BE2C (cell line): ENCODE results near the gene HOXA1.

ENCODE experiments used
- DNase-seq: peaks from one replicate; pipeline ENCODE4 v3.0.0-alpha.2; 2020
- H3K27me3 ChIP-seq: fragments of 250-450 bp; sonication (Bioruptor Pico); 2 replicates; pipeline ENCODE4 v1.5.1; 2020; ENCODE audit warnings: mild to moderate bottlenecking
- H3K36me3 ChIP-seq: fragments of 250-450 bp; sonication (Bioruptor Pico); 2 replicates; pipeline ENCODE4 v1.5.1; 2020; ENCODE audit warnings: mild to moderate bottlenecking
- H3K4me1 ChIP-seq: fragments of 250-450 bp; sonication (Bioruptor Pico); 2 replicates; pipeline ENCODE4 v1.5.1; 2020
- H3K4me3 ChIP-seq: 2 replicates; pipeline ENCODE4 v1.5.1; 2011; ENCODE audit warnings: low read depth, low read length
- H3K9me3 ChIP-seq: fragments of 250-450 bp; sonication (Bioruptor Pico); 2 replicates; pipeline ENCODE4 v1.5.1; 2020
- TF ChIP-seq, protein P1 (sequence below): IDR thresholded peaks from 2 replicates; pipeline ENCODE4 v1.5.1; 2012; ENCODE audit warnings: mild to moderate bottlenecking, low read depth, low read length

Gene HOXA1

DNA sequence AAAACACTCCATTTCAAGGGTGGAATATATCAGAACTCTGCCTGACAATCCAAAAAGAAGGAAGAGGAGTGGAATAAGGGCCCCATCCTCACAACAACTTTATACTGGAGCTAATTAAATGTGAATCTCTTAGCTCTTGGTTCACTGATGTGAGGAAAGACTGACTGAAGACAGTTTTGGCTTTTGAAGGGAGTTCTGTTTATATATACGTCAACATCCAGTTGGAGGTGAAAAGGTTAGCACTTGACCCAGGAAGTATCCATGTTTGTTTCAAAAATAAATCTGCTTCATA lies 3.0 kb downstream of the HOXA1 start:
- Histone ChIP-seq H3K4me3 (no peak overlapping the region), H3K27me3 (peaks cover 99% of the 10 kb centered on the region)
- TF ChIP-seq, protein P1, sequence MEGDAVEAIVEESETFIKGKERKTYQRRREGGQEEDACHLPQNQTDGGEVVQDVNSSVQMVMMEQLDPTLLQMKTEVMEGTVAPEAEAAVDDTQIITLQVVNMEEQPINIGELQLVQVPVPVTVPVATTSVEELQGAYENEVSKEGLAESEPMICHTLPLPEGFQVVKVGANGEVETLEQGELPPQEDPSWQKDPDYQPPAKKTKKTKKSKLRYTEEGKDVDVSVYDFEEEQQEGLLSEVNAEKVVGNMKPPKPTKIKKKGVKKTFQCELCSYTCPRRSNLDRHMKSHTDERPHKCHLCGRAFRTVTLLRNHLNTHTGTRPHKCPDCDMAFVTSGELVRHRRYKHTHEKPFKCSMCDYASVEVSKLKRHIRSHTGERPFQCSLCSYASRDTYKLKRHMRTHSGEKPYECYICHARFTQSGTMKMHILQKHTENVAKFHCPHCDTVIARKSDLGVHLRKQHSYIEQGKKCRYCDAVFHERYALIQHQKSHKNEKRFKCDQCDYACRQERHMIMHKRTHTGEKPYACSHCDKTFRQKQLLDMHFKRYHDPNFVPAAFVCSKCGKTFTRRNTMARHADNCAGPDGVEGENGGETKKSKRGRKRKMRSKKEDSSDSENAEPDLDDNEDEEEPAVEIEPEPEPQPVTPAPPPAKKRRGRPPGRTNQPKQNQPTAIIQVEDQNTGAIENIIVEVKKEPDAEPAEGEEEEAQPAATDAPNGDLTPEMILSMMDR, result no peak

DNA sequence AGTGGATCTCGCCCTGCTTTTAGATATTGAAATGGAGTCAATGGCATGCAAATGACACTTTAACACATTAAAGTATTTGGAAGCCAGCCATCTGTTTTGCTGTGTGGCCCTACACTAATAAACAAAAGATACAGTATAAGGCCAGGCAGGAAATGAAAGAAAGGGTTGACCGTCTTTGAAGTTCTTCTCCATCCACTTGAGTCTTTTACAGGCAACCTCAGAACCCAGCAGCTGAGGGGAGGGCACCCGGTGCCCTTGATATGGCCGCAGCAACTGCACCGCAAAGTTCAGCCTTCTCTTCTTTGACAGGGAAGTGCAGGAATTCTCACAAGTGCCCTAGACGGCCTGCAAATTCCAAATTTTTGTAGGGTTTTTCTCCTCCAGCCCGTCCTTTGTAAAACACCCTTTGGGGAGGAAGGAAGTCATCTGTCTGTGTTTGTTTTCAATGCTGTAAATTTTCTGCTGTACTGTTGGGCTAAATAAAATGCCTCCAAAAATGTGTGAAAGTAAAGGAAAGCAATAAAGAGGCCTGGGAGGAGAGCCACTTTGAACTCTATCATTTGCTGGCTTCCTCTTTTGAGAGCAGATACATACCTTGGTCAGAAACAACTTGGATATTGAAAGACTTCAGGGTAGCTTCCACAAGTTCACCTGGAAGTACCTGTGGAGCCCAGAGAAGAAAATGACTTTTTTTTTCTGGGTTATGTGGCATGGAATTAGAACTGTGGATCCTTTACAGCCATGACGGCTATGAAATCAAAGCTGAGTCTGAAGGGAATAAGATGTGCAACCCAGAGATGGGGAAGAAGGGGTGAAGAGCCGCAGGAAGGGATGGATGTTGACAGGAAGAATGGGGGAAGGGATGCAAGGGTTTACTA lies 3.6 kb downstream of the HOXA1 start:
- TF ChIP-seq, protein P1, result no peak
- no peaks in the 10 kb centered on the region for H3K9me3 ChIP-seq
- no peaks in the 10 kb centered on the region for H3K4me1 ChIP-seq
- peaks cover 99% of the 10 kb centered on the region for H3K27me3 ChIP-seq
- no peak overlapping the region for H3K4me3 ChIP-seq
- H3K36me3 ChIP-seq, result no peaks in the 10 kb centered on the region
- no peak for DNase-seq

More for the DNA sequence above, 3.0 kb downstream of the HOXA1 start:
- Histone ChIP-seq H3K36me3 (no peaks in the 10 kb centered on the region), H3K9me3 (no peaks in the 10 kb centered on the region), H3K4me1 (no peaks in the 10 kb centered on the region)
- no peak for DNase-seq

DNA sequence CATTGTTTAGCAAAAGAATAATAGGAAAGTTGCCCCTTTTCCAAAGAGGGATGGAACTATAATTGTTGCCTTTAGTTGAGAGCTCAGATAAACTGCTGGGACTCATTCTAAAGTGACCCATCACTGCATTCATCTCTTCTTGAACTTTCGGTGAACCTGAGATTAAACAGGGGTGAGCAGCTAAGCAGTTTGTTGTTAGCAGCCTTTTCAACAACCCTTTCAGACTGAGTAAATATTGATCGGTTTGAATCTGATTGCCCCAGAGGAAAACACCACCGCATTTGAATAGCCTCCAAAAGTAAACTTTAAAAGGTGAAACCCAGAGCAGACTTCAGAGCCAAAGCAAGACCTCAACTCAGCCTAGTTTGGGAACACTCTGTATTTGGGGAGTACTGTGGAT lies 4.7 kb downstream of the HOXA1 start:
- Histone ChIP-seq H3K27me3 (peaks cover 97% of the 10 kb centered on the region), H3K4me1 (no peaks in the 10 kb centered on the region), H3K36me3 (no peaks in the 10 kb centered on the region), H3K4me3 (no peak overlapping the region), H3K9me3 (no peaks in the 10 kb centered on the region)
- no peak for DNase-seq
- TF ChIP-seq, protein P1, result no peak

DNA sequence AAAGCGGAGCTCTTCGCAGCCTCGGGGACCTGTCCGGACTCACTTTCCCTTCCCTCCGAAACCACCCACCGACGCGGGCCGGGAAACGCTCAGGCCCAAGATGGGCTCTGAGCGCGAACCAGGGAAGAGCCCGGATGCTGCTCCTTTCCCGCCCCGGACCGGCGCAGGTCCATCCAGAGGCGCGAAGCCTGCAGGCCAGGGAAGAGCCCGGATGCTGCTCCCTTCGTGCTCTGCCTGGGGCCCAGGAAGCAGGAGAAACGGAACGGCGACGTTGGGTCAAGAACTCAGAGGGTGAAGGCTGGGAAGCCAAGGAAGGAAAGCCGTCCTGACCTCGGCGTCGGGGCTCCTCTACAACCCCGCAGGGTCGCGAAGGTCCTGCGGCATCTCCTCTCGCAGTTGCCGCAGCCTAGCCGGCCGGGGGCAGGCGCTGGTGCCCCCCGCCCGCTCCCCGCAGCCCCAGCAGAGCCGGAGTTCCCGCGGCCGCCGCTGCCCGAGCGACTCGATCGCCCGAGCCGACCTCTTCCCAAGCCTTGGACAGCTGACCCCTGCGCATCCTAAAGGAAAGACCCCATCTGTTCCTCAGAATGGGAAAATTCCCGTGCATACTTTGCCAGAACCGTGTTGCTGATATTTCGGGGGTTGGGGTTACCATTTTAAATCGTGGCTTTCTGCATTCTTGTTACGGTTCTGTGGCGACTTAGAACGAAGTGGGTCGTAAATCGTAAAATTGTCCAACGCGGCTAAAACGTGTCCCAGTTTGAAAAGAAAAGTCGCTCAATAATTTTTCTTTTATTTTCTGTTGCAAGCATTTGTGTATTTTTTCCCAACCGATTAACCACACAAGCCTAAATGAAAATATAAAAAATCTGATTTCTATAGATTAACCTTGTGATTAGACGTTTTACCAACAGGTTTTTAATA lies 7.5 kb downstream of the HOXA1 start:
- H3K4me1 ChIP-seq, result no peaks in the 10 kb centered on the region
- no peak overlapping the region for H3K4me3 ChIP-seq
- H3K27me3 ChIP-seq, result peaks cover 78% of the 10 kb centered on the region

DNA sequence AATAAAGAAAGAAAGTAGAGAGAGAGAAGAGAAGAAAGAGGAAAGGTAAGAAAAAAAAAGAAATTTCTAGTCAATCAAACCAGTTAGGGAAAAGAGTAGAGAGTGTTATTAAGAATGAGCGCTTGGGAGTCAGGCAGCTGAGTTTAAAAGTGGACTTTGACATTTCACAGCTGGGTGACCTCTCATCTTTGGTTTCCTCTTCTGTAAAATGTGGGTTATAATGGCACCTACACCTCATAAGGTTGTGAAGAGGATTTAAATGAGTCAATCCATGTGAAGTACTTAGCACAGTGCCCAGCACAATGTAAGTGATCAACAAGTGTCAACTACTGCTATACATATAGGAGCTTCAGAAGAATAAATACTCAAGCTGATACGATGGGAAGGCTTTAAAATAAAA lies 12.2 kb downstream of the HOXA1 start:
- Histone ChIP-seq H3K27me3 (peaks cover 32% of the 10 kb centered on the region), H3K4me3 (no peak overlapping the region), H3K9me3 (no peaks in the 10 kb centered on the region), H3K4me1 (no peaks in the 10 kb centered on the region), H3K36me3 (no peaks in the 10 kb centered on the region)
- TF ChIP-seq, protein P1, result no peak
- DNase-seq, result no peak

More for the DNA sequence above, 7.5 kb downstream of the HOXA1 start:
- TF ChIP-seq, protein P1, result no peak
- no peak for DNase-seq
- no peaks in the 10 kb centered on the region for H3K9me3 ChIP-seq
- H3K36me3 ChIP-seq, result no peaks in the 10 kb centered on the region
